Stimulated activated CD4-positive, alpha-beta T cell treated with anti-CD3 and anti-CD28 coated beads, Interleukin-4, amount 100 ng/mL, for 48 hours (primary cell): ENCODE results near the gene FUT2.
"Not testable (repeated sequence)": the region's sequence is repeated elsewhere in the genome, so short reads cannot be mapped to it uniquely, and the experiment has no call there.

Source experiments
- DNase-seq, 2 donors: peaks; one replicate each; pipeline ENCODE4 v3.0.0-alpha.2; 2020; ENCODE audit warnings: low read depth in 2 of 2

Gene FUT2

GRCh38 chr19:48702701-48703100, 6.9 kb downstream of the FUT2 start:
- no peak for DNase-seq

GRCh38 chr19:48703316-48703715, 7.5 kb downstream of the FUT2 start:
- no peak for DNase-seq

GRCh38 chr19:48705431-48705830, 9.7 kb downstream of the FUT2 start:
- DNase-seq = no peak

DNA sequence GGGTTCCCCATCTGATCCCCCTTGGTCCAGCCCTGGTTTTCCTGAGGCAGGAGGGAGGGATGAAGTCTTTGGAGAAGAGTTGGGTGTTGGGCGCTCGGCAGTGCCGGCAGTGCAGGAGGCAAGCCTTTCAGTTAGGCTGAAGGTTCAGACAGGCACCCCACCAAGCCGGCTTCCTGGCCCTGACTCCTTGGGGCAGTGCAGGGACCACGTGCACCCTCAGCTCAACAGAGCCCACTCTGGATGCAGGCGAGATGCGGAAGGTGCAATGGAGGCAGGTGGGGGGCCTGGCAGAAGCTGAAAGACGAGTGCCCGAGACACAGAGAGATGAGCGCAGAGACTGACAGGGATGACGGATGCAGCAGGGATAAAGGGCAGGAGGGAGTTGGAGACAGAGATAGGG, 12.7 kb downstream of the FUT2 start:
- DNase-seq = no peak

GRCh38 chr19:48711106-48711662, 15.4 kb downstream of the FUT2 start:
- DNase-seq = no peak

- no peak for DNase-seq
Observed at GRCh38 chr19:48713041-48713863, 17.5 kb downstream of the FUT2 start.

GRCh38 chr19:48713864-48714755, 18.3 kb downstream of the FUT2 start:
- DNase-seq = peak; percentile 97 to 98

GRCh38 chr19:48714759-48715675, 19.2 kb downstream of the FUT2 start:
- no peak for DNase-seq

DNA sequence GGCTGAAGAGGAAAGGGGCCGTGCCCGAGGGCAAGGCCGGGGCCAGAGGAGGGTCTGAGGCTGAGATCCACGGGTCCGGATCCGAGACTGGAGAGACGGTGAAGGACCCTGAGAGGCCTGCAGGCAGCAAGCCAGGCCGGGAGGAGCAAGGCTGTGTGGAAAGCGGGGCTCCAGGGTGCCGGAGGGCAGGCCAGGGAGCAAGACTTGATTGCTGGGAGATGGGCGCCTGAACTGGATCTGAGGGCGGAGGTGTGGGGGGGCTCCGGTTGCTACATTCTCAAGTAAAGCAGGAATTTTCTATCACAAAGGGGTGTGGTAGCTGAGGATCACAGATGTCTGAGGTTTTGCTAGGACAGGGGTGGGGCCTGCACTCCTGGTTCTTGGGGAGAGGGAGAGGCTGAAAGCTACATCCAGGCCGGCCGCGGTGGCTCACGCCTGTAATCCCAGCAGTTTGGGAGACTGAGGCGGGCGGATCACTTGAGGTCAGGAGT, 20.0 kb downstream of the FUT2 start:
- no peak for DNase-seq

DNA sequence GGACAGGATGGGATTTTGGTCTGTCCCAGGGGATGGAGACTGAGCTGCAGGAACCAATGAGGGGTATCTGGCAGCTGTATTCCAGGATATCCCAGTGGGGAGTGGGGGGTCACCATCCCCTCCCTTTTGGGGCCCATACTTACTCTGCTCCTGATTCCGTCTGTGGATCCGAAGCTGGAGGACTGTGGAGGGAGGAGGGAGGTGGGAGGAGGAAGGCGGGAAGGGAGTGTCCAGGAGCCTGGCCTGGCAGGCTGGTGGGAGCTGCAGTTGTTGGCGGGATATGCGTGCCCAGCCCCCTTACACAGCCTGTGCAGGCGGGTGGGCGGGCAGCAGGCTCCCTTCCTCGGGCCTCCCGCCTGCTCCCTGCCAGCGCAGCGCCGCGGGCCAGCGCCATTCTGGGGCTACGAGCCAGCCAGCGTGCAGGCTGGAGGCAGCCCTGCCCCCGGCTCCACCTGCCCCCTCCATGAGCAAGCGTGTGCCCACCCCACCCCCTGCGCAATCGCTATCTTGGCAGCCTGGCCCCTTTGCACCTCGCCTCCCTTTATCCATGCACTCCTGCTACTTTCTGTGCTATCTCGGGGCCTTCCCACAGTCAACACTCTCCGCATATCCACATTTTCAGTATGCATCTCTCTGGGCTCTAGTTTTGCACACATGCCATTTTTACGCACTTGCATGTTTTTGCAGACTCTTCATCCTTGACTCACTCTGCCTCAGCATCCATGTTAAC, 21.0 kb downstream of the FUT2 start:
- no peak for DNase-seq

DNA sequence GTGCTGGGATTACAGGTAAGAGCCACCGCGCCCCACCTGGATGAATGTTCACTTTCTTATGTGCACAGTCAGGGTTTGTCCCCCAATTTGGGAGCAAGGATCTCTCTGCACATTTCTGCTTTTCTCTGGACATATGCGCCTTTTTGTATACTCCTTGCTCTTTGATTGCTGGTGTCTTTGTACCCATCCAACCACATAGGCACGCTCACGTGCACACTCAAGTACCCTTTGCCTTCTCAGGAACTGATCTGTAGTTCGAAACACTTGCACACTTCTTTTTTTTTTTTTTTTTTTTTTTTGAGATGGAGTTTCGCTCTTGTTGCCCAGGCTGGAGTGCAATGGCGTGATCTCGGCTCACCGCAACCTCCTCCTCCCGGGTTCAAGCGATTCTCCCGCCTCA, 22.3 kb downstream of the FUT2 start:
- not testable (repeated sequence) for DNase-seq

GRCh38 chr19:48718711-48719231, 23.0 kb downstream of the FUT2 start:
- DNase-seq = no peak

GRCh38 chr19:48719263-48720171, 23.7 kb downstream of the FUT2 start, which contains the start of gene MAMSTR:
TSS of gene MAMSTR (minus strand) at chr19:48719725. CDS start at chr19:48719031, 694 bp downstream.
- no peak for DNase-seq

GRCh38 chr19:48720251-48720612, 24.5 kb downstream of the FUT2 start:
- no peak for DNase-seq

DNA sequence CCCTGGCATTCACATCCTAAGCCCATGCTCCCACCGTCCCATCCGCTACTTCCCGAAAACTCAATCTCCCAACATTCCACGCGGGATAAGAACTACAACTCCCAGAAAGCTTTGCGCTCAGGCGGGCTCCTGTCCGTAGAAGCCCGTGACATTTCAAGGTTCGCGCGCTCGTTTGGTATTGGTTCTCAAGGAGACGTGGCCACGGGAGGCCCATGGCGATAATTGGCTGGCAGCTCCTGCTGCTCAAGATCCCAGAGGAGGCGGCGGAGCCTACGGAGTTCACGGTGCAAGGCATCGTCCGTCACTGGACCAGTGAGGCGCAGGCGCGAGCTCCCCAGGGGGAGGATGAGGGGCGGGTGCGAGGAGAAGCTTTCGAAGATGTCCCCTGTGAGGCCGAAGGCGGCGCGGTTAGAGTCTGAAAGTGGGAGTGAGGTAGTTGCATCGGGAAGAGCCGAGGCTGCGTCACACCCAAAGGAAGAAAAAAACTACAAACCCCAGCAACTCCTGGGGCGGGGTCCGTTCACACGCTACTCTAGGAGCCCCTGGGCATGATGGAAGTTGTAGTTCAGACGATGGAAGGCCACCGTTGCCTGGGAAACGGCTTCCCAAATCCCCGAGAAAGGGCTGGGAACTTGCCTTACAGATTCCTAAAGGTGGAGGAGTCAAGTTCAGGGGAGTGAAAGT, 25.0 kb downstream of the FUT2 start:
- DNase-seq = peak; percentile 84 to 92

- DNase-seq = no peak
Observed at GRCh38 chr19:48722196-48722708, 26.5 kb downstream of the FUT2 start.

- no peak for DNase-seq
Observed at GRCh38 chr19:48724796-48725753, 29.3 kb downstream of the FUT2 start.
